Loucy (cell line): ENCODE results near the gene TMEM25.
"Not testable (repeated sequence)": the region's sequence is repeated elsewhere in the genome, so short reads cannot be mapped to it uniquely, and the experiment has no call there.

Experiments used
- H2AFZ ChIP-seq: fragments of 200-600 bp; sonication (generic); 2 replicates; pipeline ENCODE4 v1.6.0; 2016; ENCODE audit warnings: antibody characterized with exemption, mild to moderate bottlenecking, low read length, moderate library complexity
- H3F3A ChIP-seq: fragments of 200-600 bp; 2 replicates; pipeline ENCODE4 v1.6.0; 2016; ENCODE audit warnings: antibody characterized with exemption, low read depth, mild to moderate bottlenecking
- H3K27me3 ChIP-seq: fragments of 200-600 bp; sonication (generic); 2 replicates; pipeline ENCODE4 v1.6.1; 2014; ENCODE audit warnings: low read length, mild to moderate bottlenecking; ENCODE audit not compliant: insufficient read depth, poor library complexity, severe bottlenecking
- H3K36me3 ChIP-seq: fragments of 200-600 bp; sonication (generic); 2 replicates; pipeline ENCODE4 v1.6.1; 2016; ENCODE audit warnings: low read length; ENCODE audit not compliant: insufficient read depth
- H3K4me1 ChIP-seq: fragments of 200-600 bp; sonication (generic); 2 replicates; pipeline ENCODE4 v1.5.1; 2014; ENCODE audit warnings: low read length, mild to moderate bottlenecking; ENCODE audit not compliant: insufficient read depth, poor library complexity, severe bottlenecking
- H3K4me2 ChIP-seq: fragments of 200-600 bp; sonication (generic); 2 replicates; pipeline ENCODE4 v1.6.0; 2014; ENCODE audit warnings: antibody characterized with exemption, low read length, low read depth, mild to moderate bottlenecking; ENCODE audit not compliant: poor library complexity, severe bottlenecking
- H3K4me3 ChIP-seq: fragments of 200-600 bp; sonication (generic); 2 replicates; pipeline ENCODE4 v1.5.1; 2014; ENCODE audit warnings: low read length, mild to moderate bottlenecking, mixed read lengths; ENCODE audit not compliant: poor library complexity, severe bottlenecking
- H3K79me2 ChIP-seq: fragments of 200-600 bp; sonication (generic); 2 replicates; pipeline ENCODE4 v1.6.1; 2014; ENCODE audit warnings: low read length; ENCODE audit not compliant: insufficient read depth
- H3K9ac ChIP-seq: fragments of 200-600 bp; sonication (generic); 2 replicates; pipeline ENCODE4 v1.6.0; 2014; ENCODE audit warnings: mild to moderate bottlenecking, low read depth, low read length, moderate library complexity; ENCODE audit not compliant: poor library complexity, severe bottlenecking
- H3K9me2 ChIP-seq: fragments of 200-600 bp; sonication (generic); replicated peaks from 2 replicates; pipeline ENCODE4 v1.6.1; 2016; ENCODE audit warnings: low read depth, low read length, mixed read lengths
- H3K9me3 ChIP-seq: fragments of 200-600 bp; sonication (generic); 2 replicates; pipeline ENCODE4 v1.6.1; 2014; ENCODE audit warnings: mild to moderate bottlenecking, antibody characterized with exemption, low read length, low read depth; ENCODE audit not compliant: insufficient read depth
- H4K20me1 ChIP-seq: fragments of 200-600 bp; sonication (generic); 2 replicates; pipeline ENCODE4 v1.6.0; 2014; ENCODE audit warnings: antibody characterized with exemption, low read length, mild to moderate bottlenecking; ENCODE audit not compliant: insufficient read depth, poor library complexity, severe bottlenecking
- CTCF ChIP-seq: fragments of 200-600 bp; sonication (generic); conservative IDR thresholded peaks from 2 replicates; pipeline ENCODE4 v1.5.1; 2014; ENCODE audit warnings: mild to moderate bottlenecking, antibody characterized with exemption, low read length
- EZH2phosphoT487 ChIP-seq: fragments of 200-600 bp; IDR thresholded peaks from 2 replicates; pipeline ENCODE4 v1.6.1; 2018; ENCODE audit warnings: antibody characterized with exemption, mild to moderate bottlenecking, moderate library complexity, borderline replicate concordance

Gene TMEM25

GRCh38 chr11:118565051-118565450 lies 34.1 kb downstream of the TMEM25 start:
- H3F3A ChIP-seq, result no peaks in the 10 kb centered on the region
- H2AFZ ChIP-seq, result no peak overlapping the region
- peak overlapping the region; percentile 82 for H3K4me2 ChIP-seq
- H3K79me2 ChIP-seq, result no peaks in the 10 kb centered on the region
- TF ChIP-seq EZH2phosphoT487, result no peak
- TF ChIP-seq CTCF, result no peak
- H3K27me3 ChIP-seq, result no peaks in the 10 kb centered on the region
- peaks cover 5% of the 10 kb centered on the region for H3K4me1 ChIP-seq
- H3K36me3 ChIP-seq, result no peaks in the 10 kb centered on the region
- no peaks in the 10 kb centered on the region for H4K20me1 ChIP-seq
- H3K9me2 ChIP-seq, result no peaks in the 10 kb centered on the region
- H3K9me3 ChIP-seq, result no peaks in the 10 kb centered on the region
- peak overlapping the region; percentile 63 for H3K4me3 ChIP-seq
- H3K9ac ChIP-seq, result peak overlapping the region; percentile 61

DNA sequence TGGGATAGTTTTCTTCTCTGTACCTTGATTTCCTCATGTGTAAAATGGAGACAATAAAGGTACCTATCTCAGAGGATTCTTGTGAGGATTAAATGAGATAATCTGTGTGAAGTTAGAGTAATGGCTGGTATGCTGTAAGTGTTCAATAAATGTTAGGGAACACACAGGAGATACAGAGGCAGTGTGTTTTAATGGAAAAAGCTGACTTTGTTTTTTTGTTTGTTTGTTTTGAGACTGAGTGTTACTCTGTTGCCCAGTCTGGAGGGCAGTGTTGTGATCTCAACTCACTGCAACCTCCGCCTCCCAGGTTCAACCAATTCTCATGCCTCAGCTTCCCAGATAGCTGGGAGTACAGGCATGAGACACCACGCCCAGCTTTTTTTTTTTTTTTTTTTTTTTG lies 38.7 kb downstream of the TMEM25 start:
- Histone ChIP-seq H3K9ac (no peak overlapping the region), H3K4me3 (no peak overlapping the region), H3K9me3 (no peaks in the 10 kb centered on the region), H3K4me1 (peaks cover 27% of the 10 kb centered on the region), H3K36me3 (no peaks in the 10 kb centered on the region), H2AFZ (no peak overlapping the region), H3K79me2 (peaks cover 25% of the 10 kb centered on the region), H4K20me1 (peaks cover 21% of the 10 kb centered on the region), H3K27me3 (no peaks in the 10 kb centered on the region), H3K9me2 (no peaks in the 10 kb centered on the region), H3K4me2 (no peak overlapping the region), H3F3A (no peaks in the 10 kb centered on the region)
- TF ChIP-seq CTCF, result no peak
- TF ChIP-seq EZH2phosphoT487, result no peak

- TF ChIP-seq CTCF (no peak), EZH2phosphoT487 (no peak)
- Histone ChIP-seq H3K27me3 (no peaks in the 10 kb centered on the region), H3K9ac (no peak overlapping the region), H2AFZ (no peak overlapping the region), H4K20me1 (peaks cover 32% of the 10 kb centered on the region), H3K4me3 (no peak overlapping the region), H3K36me3 (no peaks in the 10 kb centered on the region), H3K9me3 (no peaks in the 10 kb centered on the region), H3K4me2 (no peak overlapping the region), H3K9me2 (no peaks in the 10 kb centered on the region), H3K4me1 (peaks cover 31% of the 10 kb centered on the region), H3K79me2 (peaks cover 36% of the 10 kb centered on the region), H3F3A (no peaks in the 10 kb centered on the region)
Measured at GRCh38 chr11:118570787-118571186, 39.8 kb downstream of the TMEM25 start.

DNA sequence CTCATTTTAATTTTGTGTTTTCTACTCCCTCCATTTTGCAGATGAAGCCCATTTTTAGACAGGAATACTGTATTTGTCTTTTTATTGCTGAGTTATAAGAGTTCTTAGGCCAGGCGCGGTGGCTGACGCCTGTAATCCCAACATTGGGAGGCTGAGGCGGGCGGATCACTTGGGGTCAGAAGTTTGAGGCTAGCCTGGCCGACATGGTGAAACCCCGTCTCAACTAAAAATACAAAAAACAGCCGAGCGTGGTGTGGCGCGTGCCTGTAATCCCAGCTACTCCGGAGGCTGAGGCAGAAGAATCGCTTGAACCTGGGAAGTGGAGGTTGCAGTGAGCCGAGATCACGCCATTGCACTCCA lies 40.7 kb downstream of the TMEM25 start:
- H3K36me3 ChIP-seq, H3K9me3 ChIP-seq, H3K27me3 ChIP-seq, H3K9me2 ChIP-seq, H3F3A ChIP-seq: not testable (repeated sequence)
- Histone ChIP-seq H4K20me1 (peaks cover 41% of the 10 kb centered on the region), H3K4me3 (peak overlapping the region; percentile 84), H3K4me2 (peak overlapping the region; percentile 85), H2AFZ (peak overlapping the region; percentile 93), H3K79me2 (peaks cover 45% of the 10 kb centered on the region), H3K4me1 (peaks cover 35% of the 10 kb centered on the region), H3K9ac (peak overlapping the region; percentile 95)
